Chondrocyte (in vitro differentiated cells): ENCODE results near the gene RSAD1. TPM values are rescaled to one million over a fixed set of nuclear protein-coding genes. Genes with fewer than 3 reads are reported as not detected.

Experiments
- DNase-seq: peaks from one replicate; pipeline ENCODE4 v3.0.0; 2021; ENCODE audit warnings: mixed read lengths, low spot score
- H3K27ac Mint-ChIP-seq: one replicate; pipeline ENCODE4 v1.8.0; 2021; ENCODE audit warnings: mild to moderate bottlenecking, moderate library complexity, mixed read lengths; ENCODE audit not compliant: unreplicated experiment
- H3K27me3 Mint-ChIP-seq: 2 replicates; pipeline ENCODE4 v1.8.0; 2021; ENCODE audit warnings: low read depth, mixed read lengths
- H3K36me3 Mint-ChIP-seq: 2 replicates; pipeline ENCODE4 v1.8.0; 2021; ENCODE audit warnings: low read depth, mixed read lengths
- H3K4me1 Mint-ChIP-seq: 2 replicates; pipeline ENCODE4 v1.8.0; 2021; ENCODE audit warnings: low read depth, mild to moderate bottlenecking, mixed read lengths
- H3K4me3 Mint-ChIP-seq: one replicate; pipeline ENCODE4 v1.8.0; 2021; ENCODE audit warnings: mild to moderate bottlenecking, moderate library complexity, mixed read lengths; ENCODE audit not compliant: unreplicated experiment
- H3K9me3 Mint-ChIP-seq: 2 replicates; pipeline ENCODE4 v1.8.0; 2021; ENCODE audit warnings: low read depth, mixed read lengths
- total RNA-seq: library from RNA; stranded (reverse); gene quantifications from 3 replicates; pipeline ENCODE4 v1.2.1, GENCODE V29; 2021
- TF ChIP-seq, protein P1 (sequence below): fragments of 200-600 bp; sonication (generic); IDR thresholded peaks from 2 replicates; pipeline ENCODE4 v1.5.0; 2021; ENCODE audit warnings: antibody characterized with exemption, mild to moderate bottlenecking, moderate library complexity

RSAD1 gene
- total RNA-seq, 1 donor from 2014 or later: 29.8 TPM

GRCh38 chr17:50532452-50533024 is 53.9 kb downstream of the RSAD1 start, which contains the start of gene EPN3:
Gene EPN3 (plus strand): TSS chr17:50532735. CDS start chr17:50536557, 3,822 bp downstream.
- H3K36me3 Mint-ChIP-seq: no peaks in the 10 kb centered on the region
- TF ChIP-seq, protein P1, sequence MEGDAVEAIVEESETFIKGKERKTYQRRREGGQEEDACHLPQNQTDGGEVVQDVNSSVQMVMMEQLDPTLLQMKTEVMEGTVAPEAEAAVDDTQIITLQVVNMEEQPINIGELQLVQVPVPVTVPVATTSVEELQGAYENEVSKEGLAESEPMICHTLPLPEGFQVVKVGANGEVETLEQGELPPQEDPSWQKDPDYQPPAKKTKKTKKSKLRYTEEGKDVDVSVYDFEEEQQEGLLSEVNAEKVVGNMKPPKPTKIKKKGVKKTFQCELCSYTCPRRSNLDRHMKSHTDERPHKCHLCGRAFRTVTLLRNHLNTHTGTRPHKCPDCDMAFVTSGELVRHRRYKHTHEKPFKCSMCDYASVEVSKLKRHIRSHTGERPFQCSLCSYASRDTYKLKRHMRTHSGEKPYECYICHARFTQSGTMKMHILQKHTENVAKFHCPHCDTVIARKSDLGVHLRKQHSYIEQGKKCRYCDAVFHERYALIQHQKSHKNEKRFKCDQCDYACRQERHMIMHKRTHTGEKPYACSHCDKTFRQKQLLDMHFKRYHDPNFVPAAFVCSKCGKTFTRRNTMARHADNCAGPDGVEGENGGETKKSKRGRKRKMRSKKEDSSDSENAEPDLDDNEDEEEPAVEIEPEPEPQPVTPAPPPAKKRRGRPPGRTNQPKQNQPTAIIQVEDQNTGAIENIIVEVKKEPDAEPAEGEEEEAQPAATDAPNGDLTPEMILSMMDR: no peak
- peaks cover 14% of the 10 kb centered on the region for H3K4me1 Mint-ChIP-seq
- no peaks in the 10 kb centered on the region for H3K9me3 Mint-ChIP-seq
- no peak for DNase-seq
- H3K27me3 Mint-ChIP-seq: peaks cover 34% of the 10 kb centered on the region
- no peak within 1 kb of the TSS for H3K4me3 Mint-ChIP-seq
- no peak within 1 kb of the TSS for H3K27ac Mint-ChIP-seq

- H3K27me3 Mint-ChIP-seq: peaks cover 34% of the 10 kb centered on the region
- TF ChIP-seq, protein P1: no peak
- H3K4me3 Mint-ChIP-seq: no peak overlapping the region
Measured at GRCh38 chr17:50533185-50533584, 54.5 kb downstream of the RSAD1 start.

DNA sequence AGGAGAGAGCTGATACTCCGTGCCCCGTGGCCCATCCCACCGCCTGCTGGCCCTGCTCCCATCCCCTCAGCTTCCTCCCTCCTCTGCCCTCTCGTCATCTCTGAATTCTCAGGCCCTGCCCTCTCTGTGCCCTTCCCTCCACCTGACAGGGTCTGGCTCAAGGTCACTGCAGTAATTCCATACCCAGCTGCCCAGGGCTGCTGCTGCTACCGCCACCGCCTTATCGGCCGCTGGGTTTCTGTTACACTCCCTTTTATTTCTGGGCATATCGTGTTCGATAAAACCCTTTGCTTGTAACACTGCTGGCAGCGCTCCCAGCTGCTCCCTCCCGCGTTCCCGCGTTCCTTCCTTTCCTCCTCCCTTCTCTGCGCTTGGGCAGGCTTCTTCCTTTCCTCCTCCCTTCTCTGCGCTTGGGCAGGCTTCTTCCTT is 55.1 kb downstream of the RSAD1 start:
- no peak for DNase-seq
- no peak overlapping the region for H3K27ac Mint-ChIP-seq
- no peaks in the 10 kb centered on the region for H3K9me3 Mint-ChIP-seq
- H3K36me3 Mint-ChIP-seq: no peaks in the 10 kb centered on the region
- no peak overlapping the region for H3K4me3 Mint-ChIP-seq
- H3K27me3 Mint-ChIP-seq: peaks cover 34% of the 10 kb centered on the region
- TF ChIP-seq, protein P1: no peak
- peaks cover 14% of the 10 kb centered on the region for H3K4me1 Mint-ChIP-seq

More at GRCh38 chr17:50533185-50533584, 54.5 kb downstream of the RSAD1 start:
- no peak for DNase-seq
- peaks cover 14% of the 10 kb centered on the region for H3K4me1 Mint-ChIP-seq
- H3K9me3 Mint-ChIP-seq: no peaks in the 10 kb centered on the region
- no peak overlapping the region for H3K27ac Mint-ChIP-seq
- H3K36me3 Mint-ChIP-seq: no peaks in the 10 kb centered on the region

- no peak for DNase-seq
- H3K4me3 Mint-ChIP-seq: no peak overlapping the region
- H3K36me3 Mint-ChIP-seq: no peaks in the 10 kb centered on the region
- TF ChIP-seq, protein P1: peak; percentile 27
- peaks cover 30% of the 10 kb centered on the region for H3K27me3 Mint-ChIP-seq
- no peak overlapping the region for H3K27ac Mint-ChIP-seq
- no peaks in the 10 kb centered on the region for H3K9me3 Mint-ChIP-seq
- H3K4me1 Mint-ChIP-seq: peaks cover 14% of the 10 kb centered on the region
Measured at GRCh38 chr17:50534222-50534978, 55.7 kb downstream of the RSAD1 start.

DNA sequence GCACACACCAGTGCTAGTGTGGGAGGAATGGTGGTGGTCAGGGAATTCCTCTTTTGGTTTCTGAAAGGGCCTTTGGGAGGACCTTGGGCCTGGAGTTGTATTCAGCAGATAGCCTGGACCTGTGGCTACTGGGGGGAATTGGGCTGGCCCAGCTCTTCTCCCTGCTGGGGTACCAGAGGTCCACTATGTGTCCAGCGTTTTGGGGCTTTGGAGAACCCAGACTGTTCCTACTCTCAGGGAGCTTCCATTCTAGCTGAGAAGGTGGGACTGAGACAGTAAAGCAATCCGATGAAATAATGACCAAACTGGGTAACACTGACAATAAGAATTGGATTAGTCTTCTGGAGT is 56.3 kb downstream of the RSAD1 start:
- Mint-ChIP-seq H3K4me3 (no peak overlapping the region), H3K36me3 (no peaks in the 10 kb centered on the region), H3K27me3 (peaks cover 24% of the 10 kb centered on the region), H3K4me1 (peaks cover 14% of the 10 kb centered on the region), H3K9me3 (no peaks in the 10 kb centered on the region), H3K27ac (no peak overlapping the region)
- TF ChIP-seq, protein P1: no peak
- DNase-seq: no peak
